Cortex of kidney (tissue), 1 donor: Measurements from ENCODE around the gene PTK6.
"Not testable (repeated sequence)": the region's sequence is repeated elsewhere in the genome, so short reads cannot be mapped to it uniquely, and the experiment has no call there.

Experiments
- DNase-seq: peaks from one replicate; lab custom pipeline; 2025; lab: John Stamatoyannopoulos, UW

The PTK6 gene

GRCh38 chr20:63494420-63495166 lies 42.6 kb downstream of the PTK6 start:
- no peak for DNase-seq

- no peak for DNase-seq
Observed at GRCh38 chr20:63494084-63494419, 43.1 kb downstream of the PTK6 start.

GRCh38 chr20:63493563-63494020 lies 43.6 kb downstream of the PTK6 start:
- DNase-seq, result no peak

- DNase-seq, result no peak
Observed at GRCh38 chr20:63492982-63493381, 44.2 kb downstream of the PTK6 start.

GRCh38 chr20:63492518-63492917 lies 44.7 kb downstream of the PTK6 start:
- DNase-seq, result no peak

- no peak for DNase-seq
Observed at GRCh38 chr20:63491635-63492230, 45.4 kb downstream of the PTK6 start.

- no peak for DNase-seq
Observed at GRCh38 chr20:63491078-63491477, 46.1 kb downstream of the PTK6 start.

- no peak for DNase-seq
Observed at GRCh38 chr20:63490416-63490815, 46.8 kb downstream of the PTK6 start.

GRCh38 chr20:63488315-63489251 lies 48.6 kb downstream of the PTK6 start:
- DNase-seq, result no peak

- no peak for DNase-seq
Observed at GRCh38 chr20:63487781-63488241, 49.4 kb downstream of the PTK6 start.

- DNase-seq, result no peak
Observed at GRCh38 chr20:63487116-63487764, 49.9 kb downstream of the PTK6 start.

GRCh38 chr20:63486300-63486855 lies 50.8 kb downstream of the PTK6 start:
- no peak for DNase-seq

- no peak for DNase-seq
Observed at GRCh38 chr20:63484651-63485403, 52.3 kb downstream of the PTK6 start.

GRCh38 chr20:63484236-63484635 lies 52.9 kb downstream of the PTK6 start:
- no peak for DNase-seq

- no peak for DNase-seq
Observed at GRCh38 chr20:63483834-63484233, 53.3 kb downstream of the PTK6 start.

- DNase-seq, result no peak
Observed at GRCh38 chr20:63482021-63482587, 55.1 kb downstream of the PTK6 start.

- no peak for DNase-seq
Observed at GRCh38 chr20:63481503-63481902, 55.7 kb downstream of the PTK6 start.

GRCh38 chr20:63479695-63480419 lies 57.3 kb downstream of the PTK6 start:
- DNase-seq, result not testable (repeated sequence)

- DNase-seq, result no peak
Observed at GRCh38 chr20:63478346-63479302, 58.6 kb downstream of the PTK6 start.
